GM12878 (cell line): ENCODE measurements around the gene LYPLAL1. TPM values are rescaled to one million over a fixed set of nuclear protein-coding genes. Genes with fewer than 3 reads are reported as not detected.

Experiments
- ATAC-seq: fragments of 200-7000 bp; cut with Tn5 transposase; 3 replicates; pipeline ENCODE4 v1.9.1; 2020; ENCODE audit warnings: mild to moderate bottlenecking, moderate library complexity
- BruUV-seq: library from RNA; stranded (reverse); fragments of 400-500 nt; replicated peaks from 2 replicates; lab custom pipeline; 2021; lab: Mats Ljungman, UMichigan
- CTCF ChIA-PET: fragments of 300-600 bp; sonication (Branson Sonifier 250); formaldehyde crosslinking; extraction: SDS; loops from one replicate; lab custom pipeline; 2021; ENCODE audit warnings: inconsistent platforms; lab: Yijun Ruan, JAX
- POLR2A ChIA-PET: fragments of 350-600 bp; formaldehyde crosslinking; extraction: SDS; loops from one replicate; lab custom pipeline; 2021; ENCODE audit warnings: inconsistent platforms; lab: Charles Lee
- RAD21 ChIA-PET: fragments of 300-600 bp; sonication (Branson Sonifier 250); formaldehyde crosslinking; loops from one replicate; lab custom pipeline; 2023; ENCODE audit warnings: antibody characterized with exemption; ENCODE audit not compliant: unreplicated experiment; lab: Charles Lee
- SMC1A ChIA-PET: fragments of 300-600 bp; sonication (Branson Sonifier 250); formaldehyde crosslinking; loops from one replicate; lab custom pipeline; 2023; ENCODE audit not compliant: unreplicated experiment, uncharacterized antibody; lab: Charles Lee
- DNase-seq: peaks from one replicate; pipeline ENCODE4 v3.0.0-alpha.2; 2011; ENCODE audit warnings: low read depth, low spot score
- FAIRE-seq: peaks from 3 replicates; lab custom pipeline; 2011; peaks lifted over from hg19 to GRCh38; lab: Jason Lieb, UNC
- H2AFZ ChIP-seq: 2 replicates; pipeline ENCODE4 v1.6.0; 2011; ENCODE audit warnings: low read depth, low read length, control low read depth; ENCODE audit not compliant: control insufficient read depth
- H3K27ac ChIP-seq: 2 replicates; pipeline ENCODE4 v1.5.1; 2011; ENCODE audit warnings: control low read depth; ENCODE audit not compliant: control insufficient read depth, insufficient read depth
- H3K27me3 ChIP-seq, 2 experiments: replicated peaks in 1 of 2; 2 replicates each; pipeline versions ENCODE4 v1.6.0 to v1.6.1; 2011; ENCODE audit warnings: low read length in 1 of 2; ENCODE audit not compliant: control insufficient read depth in 2 of 2, insufficient read depth in 2 of 2
- H3K36me3 ChIP-seq, 2 experiments: 2 replicates each; pipeline ENCODE4 v1.5.1; 2011; ENCODE audit warnings: low read length in 1 of 2; ENCODE audit not compliant: control insufficient read depth in 2 of 2, insufficient read depth in 2 of 2
- H3K4me1 ChIP-seq: 2 replicates; pipeline ENCODE4 v1.6.1; 2011; ENCODE audit warnings: mild to moderate bottlenecking, low read length, moderate library complexity, mixed read lengths; ENCODE audit not compliant: control insufficient read depth, insufficient read depth
- H3K4me2 ChIP-seq: 2 replicates; pipeline ENCODE4 v1.6.0; 2011; ENCODE audit warnings: control low read depth; ENCODE audit not compliant: control insufficient read depth, insufficient read depth
- H3K4me3 ChIP-seq: fragments of 200-600 bp; sonication (generic); 2 replicates; pipeline ENCODE4 v1.5.1; 2016
- H3K79me2 ChIP-seq: 2 replicates; pipeline ENCODE4 v1.6.0; 2011; ENCODE audit warnings: low read length; ENCODE audit not compliant: control insufficient read depth, insufficient read depth
- H3K9ac ChIP-seq: 2 replicates; pipeline ENCODE4 v1.8.0; 2011; ENCODE audit warnings: low read length, control low read depth, mixed read lengths; ENCODE audit not compliant: control insufficient read depth, insufficient read depth
- H3K9me3 ChIP-seq: replicated peaks from 3 replicates; pipeline ENCODE4 v1.5.1; 2011; ENCODE audit warnings: mild to moderate bottlenecking, low read length; ENCODE audit not compliant: control insufficient read depth, insufficient read depth
- H4K20me1 ChIP-seq: 2 replicates; pipeline ENCODE4 v1.6.0; 2011; ENCODE audit not compliant: control insufficient read depth, insufficient read depth
- ATF7 ChIP-seq: fragments of 450-650 bp; IDR thresholded peaks from 2 replicates; pipeline ENCODE4 v1.6.1; 2016; ENCODE audit warnings: low read depth, mild to moderate bottlenecking
- CBX3 ChIP-seq: fragments of 200-600 bp; sonication (generic); IDR thresholded peaks from 2 replicates; pipeline ENCODE4 v1.6.1; 2016; ENCODE audit warnings: low read depth, borderline replicate concordance
- CREB1 ChIP-seq: IDR thresholded peaks from 2 replicates; pipeline ENCODE4 v1.6.1; 2012; ENCODE audit warnings: low read depth, mild to moderate bottlenecking, inconsistent platforms
- GABPA ChIP-seq: IDR thresholded peaks from 2 replicates; pipeline ENCODE4 v1.6.1; 2014; ENCODE audit warnings: antibody characterized with exemption, low read depth, mild to moderate bottlenecking, inconsistent platforms
- GATAD2B ChIP-seq: fragments of 450-650 bp; conservative IDR thresholded peaks from 2 replicates; pipeline ENCODE4 v1.6.1; 2017; ENCODE audit warnings: low read depth, mild to moderate bottlenecking, moderate library complexity
- JUND ChIP-seq: IDR thresholded peaks from 2 replicates; pipeline ENCODE4 v1.6.1; 2012; ENCODE audit warnings: low read depth, mild to moderate bottlenecking, low read length, improper control_type of control experiment, moderate library complexity
- KDM1A ChIP-seq: fragments of 200-600 bp; sonication (generic); IDR thresholded peaks from 2 replicates; pipeline ENCODE4 v1.6.1; 2016; ENCODE audit warnings: borderline replicate concordance
- MTA2 ChIP-seq: fragments of 450-650 bp; IDR thresholded peaks from 2 replicates; pipeline ENCODE4 v1.6.1; 2016; ENCODE audit warnings: low read depth, mild to moderate bottlenecking, moderate library complexity
- POLR2AphosphoS2 ChIP-seq: IDR thresholded peaks from 2 replicates; pipeline ENCODE4 v1.6.1; 2011; ENCODE audit warnings: low read depth, mild to moderate bottlenecking, low read length, improper control_type of control experiment, moderate library complexity
- RB1 ChIP-seq: fragments of 450-650 bp; formaldehyde crosslinking; IDR thresholded peaks from 2 replicates; pipeline ENCODE4 v1.6.1; 2017; ENCODE audit warnings: mild to moderate bottlenecking, borderline replicate concordance
- SP1 ChIP-seq: IDR thresholded peaks from one replicate; pipeline ENCODE4 v1.6.1; 2011; ENCODE audit warnings: low read depth, low read length
- SREBF1 ChIP-seq: IDR thresholded peaks from 2 replicates; pipeline ENCODE4 v1.6.1; 2012; ENCODE audit warnings: mild to moderate bottlenecking, low read length
- ZNF207 ChIP-seq: fragments of 450-650 bp; IDR thresholded peaks from 2 replicates; pipeline ENCODE4 v1.6.1; 2014; ENCODE audit warnings: antibody characterized with exemption, mild to moderate bottlenecking, borderline replicate concordance
- ZNF24 ChIP-seq: fragments of 450-650 bp; IDR thresholded peaks from 2 replicates; pipeline ENCODE4 v1.6.1; 2017; ENCODE audit warnings: antibody characterized with exemption, mild to moderate bottlenecking
- WGBS: methylation state at CpG from one replicate; pipeline ENCODE4 v1.1.6; 2016; ENCODE audit warnings: low lambda C conversion rate; ENCODE audit not compliant: insufficient replicate concordance, insufficient coverage; ENCODE audit errors: missing lambda C conversion rate; 5-methylcytosine and 5-hydroxymethylcytosine counted together
- in situ Hi-C: fragments of 300-500 bp; cut with MboI; formaldehyde crosslinking; loops from 9 replicates; pipeline ENCODE4 v1.14.3; 2018; ENCODE audit warnings: mixed read lengths
- intact Hi-C: fragments of 100-400 bp; cut with micrococcal nuclease; formaldehyde crosslinking; loops from one replicate; pipeline ENCODE4 v1.14.2; 2022; ENCODE audit not compliant: unreplicated experiment
- polyA plus RNA-seq, 11 experiments: library from polyadenylated mRNA; depleted of rRNA in 4 of 11; unstranded in 6 of 11; stranded (reverse) in 5 of 11; fragments of >200 nt; fragmentation: Nextera tagmentation in 4 of 11; fragmentation: Illumina TruSeq in 1 of 11; extraction: Ambion mirVana in 4 of 11; extraction: Trizol in 1 of 11; gene quantifications; 1 replicate in 1 of 11; 2 replicates in 10 of 11; pipeline versions ENCODE4 v1.2.1 to v1.2.3, GENCODE V29; 2011 to 2016; ENCODE audit warnings: inconsistent platforms in 2 of 11, missing spikeins in 2 of 11, low read depth in 1 of 11
- total RNA-seq, 4 experiments: library from RNA; depleted of rRNA in 3 of 4; stranded (reverse); fragments of >200 nt in 3 of 4; fragmentation: Illumina TruSeq in 1 of 4; extraction: Trizol in 1 of 4; gene quantifications; 2 replicates each; pipeline versions ENCODE4 v1.2.1 to v1.2.3, GENCODE V29; 2013 to 2021
- TF ChIP-seq, protein P1 (sequence below): IDR thresholded peaks from 2 replicates; pipeline ENCODE4 v1.6.1; 2012; ENCODE audit warnings: low read depth, low read length, improper control_type of control experiment
- TF ChIP-seq, protein P2 (sequence below): IDR thresholded peaks from 2 replicates; pipeline ENCODE4 v1.6.1; 2012; ENCODE audit warnings: low read length, inconsistent platforms
- TF ChIP-seq, protein P3 (sequence below): fragments of 450-650 bp; IDR thresholded peaks from 2 replicates; pipeline ENCODE4 v1.6.1; 2017; ENCODE audit warnings: mild to moderate bottlenecking, moderate library complexity
- TF ChIP-seq, protein P4 (sequence below): IDR thresholded peaks from 2 replicates; pipeline ENCODE4 v1.6.1; 2012; ENCODE audit warnings: mild to moderate bottlenecking, low read depth, low read length

Gene LYPLAL1
- total and polyA plus RNA-seq, 10 of the 15 experiments (the other 5 are each of a cell fraction or from before 2014, with no cell fraction given): 19.4 to 112 (median 40.5) TPM

DNA sequence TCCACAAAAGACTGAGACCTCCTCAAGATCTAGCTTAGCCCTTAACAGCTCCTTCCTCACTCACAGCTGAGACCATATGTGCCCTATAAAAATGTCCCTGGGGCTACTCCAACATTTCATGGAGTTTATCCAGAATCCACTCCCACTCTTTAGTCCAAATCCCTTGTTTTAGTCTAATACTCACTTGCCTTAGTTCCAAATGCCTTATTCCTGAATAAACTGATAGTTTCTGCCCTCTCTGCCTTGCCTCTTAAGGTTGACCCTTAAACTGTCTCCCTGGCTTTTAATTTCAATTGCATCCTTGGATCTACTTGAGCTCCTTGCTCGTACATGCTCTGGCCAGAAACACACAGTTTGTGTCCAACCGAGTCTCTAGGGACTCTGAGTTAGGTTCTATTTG, 47.3 kb upstream of the LYPLAL1 start:
- Histone ChIP-seq H2AFZ (no peak overlapping the region), H3K9me3 (no peaks in the 10 kb centered on the region), H4K20me1 (no peaks in the 10 kb centered on the region), H3K36me3 (no peaks in the 10 kb centered on the region), H3K27ac (no peak overlapping the region), H3K79me2 (no peaks in the 10 kb centered on the region), H3K4me3 (no peak overlapping the region), H3K9ac (no peak overlapping the region), H3K4me2 (no peak overlapping the region), H3K4me1 (no peaks in the 10 kb centered on the region), H3K27me3 (no peaks in the 10 kb centered on the region)
- BruUV-seq: no TSS peak
- ChIA-PET CTCF (no interaction called here), RAD21 (no interaction called here), POLR2A (interaction anchor here (0.6 kb wide), 1 partner anchor 64 kb away, joined by 4 read pairs; no protein-coding TSS in a partner anchor), SMC1A (interaction anchor here (1.5 kb wide), 1 partner anchor 41 kb away, joined by 3 read pairs; no protein-coding TSS in a partner anchor)
- in situ Hi-C loops: no loop called here
- intact Hi-C loops: no loop called here
- WGBS: 2% methylated on average over 2 of the region's 2 CpGs
- DNase-seq: no peak
- no peak for ATAC-seq
- no peak for FAIRE-seq
- no peak for TF ChIP-seq ATF7
- no peak for TF ChIP-seq GABPA
- no peak for TF ChIP-seq RB1
- TF ChIP-seq ZNF207: no peak
- TF ChIP-seq SREBF1: no peak
- TF ChIP-seq, protein P1, sequence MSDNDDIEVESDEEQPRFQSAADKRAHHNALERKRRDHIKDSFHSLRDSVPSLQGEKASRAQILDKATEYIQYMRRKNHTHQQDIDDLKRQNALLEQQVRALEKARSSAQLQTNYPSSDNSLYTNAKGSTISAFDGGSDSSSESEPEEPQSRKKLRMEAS: no peak
- TF ChIP-seq KDM1A: no peak
- TF ChIP-seq POLR2AphosphoS2: no peak
- TF ChIP-seq CREB1: no peak
- TF ChIP-seq MTA2: no peak
- no peak for TF ChIP-seq ZNF24
- TF ChIP-seq CBX3: no peak
- TF ChIP-seq, protein P2, sequence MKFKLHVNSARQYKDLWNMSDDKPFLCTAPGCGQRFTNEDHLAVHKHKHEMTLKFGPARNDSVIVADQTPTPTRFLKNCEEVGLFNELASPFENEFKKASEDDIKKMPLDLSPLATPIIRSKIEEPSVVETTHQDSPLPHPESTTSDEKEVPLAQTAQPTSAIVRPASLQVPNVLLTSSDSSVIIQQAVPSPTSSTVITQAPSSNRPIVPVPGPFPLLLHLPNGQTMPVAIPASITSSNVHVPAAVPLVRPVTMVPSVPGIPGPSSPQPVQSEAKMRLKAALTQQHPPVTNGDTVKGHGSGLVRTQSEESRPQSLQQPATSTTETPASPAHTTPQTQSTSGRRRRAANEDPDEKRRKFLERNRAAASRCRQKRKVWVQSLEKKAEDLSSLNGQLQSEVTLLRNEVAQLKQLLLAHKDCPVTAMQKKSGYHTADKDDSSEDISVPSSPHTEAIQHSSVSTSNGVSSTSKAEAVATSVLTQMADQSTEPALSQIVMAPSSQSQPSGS: no peak
- TF ChIP-seq, protein P3, sequence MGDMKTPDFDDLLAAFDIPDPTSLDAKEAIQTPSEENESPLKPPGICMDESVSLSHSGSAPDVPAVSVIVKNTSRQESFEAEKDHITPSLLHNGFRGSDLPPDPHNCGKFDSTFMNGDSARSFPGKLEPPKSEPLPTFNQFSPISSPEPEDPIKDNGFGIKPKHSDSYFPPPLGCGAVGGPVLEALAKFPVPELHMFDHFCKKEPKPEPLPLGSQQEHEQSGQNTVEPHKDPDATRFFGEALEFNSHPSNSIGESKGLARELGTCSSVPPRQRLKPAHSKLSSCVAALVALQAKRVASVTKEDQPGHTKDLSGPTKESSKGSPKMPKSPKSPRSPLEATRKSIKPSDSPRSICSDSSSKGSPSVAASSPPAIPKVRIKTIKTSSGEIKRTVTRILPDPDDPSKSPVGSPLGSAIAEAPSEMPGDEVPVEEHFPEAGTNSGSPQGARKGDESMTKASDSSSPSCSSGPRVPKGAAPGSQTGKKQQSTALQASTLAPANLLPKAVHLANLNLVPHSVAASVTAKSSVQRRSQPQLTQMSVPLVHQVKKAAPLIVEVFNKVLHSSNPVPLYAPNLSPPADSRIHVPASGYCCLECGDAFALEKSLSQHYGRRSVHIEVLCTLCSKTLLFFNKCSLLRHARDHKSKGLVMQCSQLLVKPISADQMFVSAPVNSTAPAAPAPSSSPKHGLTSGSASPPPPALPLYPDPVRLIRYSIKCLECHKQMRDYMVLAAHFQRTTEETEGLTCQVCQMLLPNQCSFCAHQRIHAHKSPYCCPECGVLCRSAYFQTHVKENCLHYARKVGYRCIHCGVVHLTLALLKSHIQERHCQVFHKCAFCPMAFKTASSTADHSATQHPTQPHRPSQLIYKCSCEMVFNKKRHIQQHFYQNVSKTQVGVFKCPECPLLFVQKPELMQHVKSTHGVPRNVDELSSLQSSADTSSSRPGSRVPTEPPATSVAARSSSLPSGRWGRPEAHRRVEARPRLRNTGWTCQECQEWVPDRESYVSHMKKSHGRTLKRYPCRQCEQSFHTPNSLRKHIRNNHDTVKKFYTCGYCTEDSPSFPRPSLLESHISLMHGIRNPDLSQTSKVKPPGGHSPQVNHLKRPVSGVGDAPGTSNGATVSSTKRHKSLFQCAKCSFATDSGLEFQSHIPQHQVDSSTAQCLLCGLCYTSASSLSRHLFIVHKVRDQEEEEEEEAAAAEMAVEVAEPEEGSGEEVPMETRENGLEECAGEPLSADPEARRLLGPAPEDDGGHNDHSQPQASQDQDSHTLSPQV: no peak
- TF ChIP-seq, protein P4, sequence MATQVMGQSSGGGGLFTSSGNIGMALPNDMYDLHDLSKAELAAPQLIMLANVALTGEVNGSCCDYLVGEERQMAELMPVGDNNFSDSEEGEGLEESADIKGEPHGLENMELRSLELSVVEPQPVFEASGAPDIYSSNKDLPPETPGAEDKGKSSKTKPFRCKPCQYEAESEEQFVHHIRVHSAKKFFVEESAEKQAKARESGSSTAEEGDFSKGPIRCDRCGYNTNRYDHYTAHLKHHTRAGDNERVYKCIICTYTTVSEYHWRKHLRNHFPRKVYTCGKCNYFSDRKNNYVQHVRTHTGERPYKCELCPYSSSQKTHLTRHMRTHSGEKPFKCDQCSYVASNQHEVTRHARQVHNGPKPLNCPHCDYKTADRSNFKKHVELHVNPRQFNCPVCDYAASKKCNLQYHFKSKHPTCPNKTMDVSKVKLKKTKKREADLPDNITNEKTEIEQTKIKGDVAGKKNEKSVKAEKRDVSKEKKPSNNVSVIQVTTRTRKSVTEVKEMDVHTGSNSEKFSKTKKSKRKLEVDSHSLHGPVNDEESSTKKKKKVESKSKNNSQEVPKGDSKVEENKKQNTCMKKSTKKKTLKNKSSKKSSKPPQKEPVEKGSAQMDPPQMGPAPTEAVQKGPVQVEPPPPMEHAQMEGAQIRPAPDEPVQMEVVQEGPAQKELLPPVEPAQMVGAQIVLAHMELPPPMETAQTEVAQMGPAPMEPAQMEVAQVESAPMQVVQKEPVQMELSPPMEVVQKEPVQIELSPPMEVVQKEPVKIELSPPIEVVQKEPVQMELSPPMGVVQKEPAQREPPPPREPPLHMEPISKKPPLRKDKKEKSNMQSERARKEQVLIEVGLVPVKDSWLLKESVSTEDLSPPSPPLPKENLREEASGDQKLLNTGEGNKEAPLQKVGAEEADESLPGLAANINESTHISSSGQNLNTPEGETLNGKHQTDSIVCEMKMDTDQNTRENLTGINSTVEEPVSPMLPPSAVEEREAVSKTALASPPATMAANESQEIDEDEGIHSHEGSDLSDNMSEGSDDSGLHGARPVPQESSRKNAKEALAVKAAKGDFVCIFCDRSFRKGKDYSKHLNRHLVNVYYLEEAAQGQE: no peak
- TF ChIP-seq GATAD2B: no peak
- TF ChIP-seq JUND: no peak
- no peak for TF ChIP-seq SP1
